Ishikawa (cell line): ENCODE measurements around the gene PSEN1.

ENCODE experiments used
- CEBPB ChIP-seq: IDR thresholded peaks from 2 replicates; pipeline ENCODE4 v1.6.1; 2012
- CREB1 ChIP-seq: IDR thresholded peaks from 2 replicates; pipeline ENCODE4 v1.6.1; 2012; ENCODE audit warnings: low read depth
- EGR1 ChIP-seq: IDR thresholded peaks from 2 replicates; pipeline ENCODE4 v1.6.1; 2012
- EP300 ChIP-seq: IDR thresholded peaks from 2 replicates; pipeline ENCODE4 v1.6.1; 2012; ENCODE audit warnings: borderline replicate concordance
- FOXM1 ChIP-seq: IDR thresholded peaks from 2 replicates; pipeline ENCODE4 v1.6.1; 2012; ENCODE audit warnings: low read depth, borderline replicate concordance
- MAX ChIP-seq: IDR thresholded peaks from 2 replicates; pipeline ENCODE4 v1.6.1; 2012
- NFIC ChIP-seq: IDR thresholded peaks from 2 replicates; pipeline ENCODE4 v1.6.1; 2012
- RAD21 ChIP-seq: IDR thresholded peaks from 2 replicates; pipeline ENCODE4 v1.6.1; 2012; ENCODE audit warnings: low read depth
- REST ChIP-seq: IDR thresholded peaks from 2 replicates; pipeline ENCODE4 v1.6.1; 2012; ENCODE audit warnings: low read depth, mild to moderate bottlenecking
- TAF1 ChIP-seq: IDR thresholded peaks from 2 replicates; pipeline ENCODE4 v1.6.1; 2012; ENCODE audit warnings: low read depth, mild to moderate bottlenecking
- TCF12 ChIP-seq: IDR thresholded peaks from 2 replicates; pipeline ENCODE4 v1.6.1; 2012; ENCODE audit warnings: low read depth
- TEAD4 ChIP-seq: IDR thresholded peaks from 2 replicates; pipeline ENCODE4 v1.6.1; 2012
- YY1 ChIP-seq: IDR thresholded peaks from 2 replicates; pipeline ENCODE4 v1.6.1; 2012; ENCODE audit warnings: low read depth

- TF ChIP-seq RAD21 (no peak), REST (no peak), TAF1 (no peak), MAX (no peak), CREB1 (no peak), EP300 (no peak), EGR1 (no peak), TCF12 (no peak), NFIC (no peak), FOXM1 (no peak), CEBPB (no peak), TEAD4 (no peak), YY1 (no peak)
Observed at GRCh38 chr14:73242357-73242901, 106.1 kb downstream of the PSEN1 start.
